CD4-positive, alpha-beta T cell treated with Interleukin-6 for 4 hours (primary cell): ENCODE measurements around the gene ANKRD31.
"Not testable (repeated sequence)": the region's sequence is repeated elsewhere in the genome, so short reads cannot be mapped to it uniquely, and the experiment has no call there.

Experiments
- DNase-seq: peaks from one replicate; pipeline ENCODE4 v3.0.0-alpha.2; 2020; ENCODE audit warnings: mixed read lengths

ANKRD31 gene

DNA sequence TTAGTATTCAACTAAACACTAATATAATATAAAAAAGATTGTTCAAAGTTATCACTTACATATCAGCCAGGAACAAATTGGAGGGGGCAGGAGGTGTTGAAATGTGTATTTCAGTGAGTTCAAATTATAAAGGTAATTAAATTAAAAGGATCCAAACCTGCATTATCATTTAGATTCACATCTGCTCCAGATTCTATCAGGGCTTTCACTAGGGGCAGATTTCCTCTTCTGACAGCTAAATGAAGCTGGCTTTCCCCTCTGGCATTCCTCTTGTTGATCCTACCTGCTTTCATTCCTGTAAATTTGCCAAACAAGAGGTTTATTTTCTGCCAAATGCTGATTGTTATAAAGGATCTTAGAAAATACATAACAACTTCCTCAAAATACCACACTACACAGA lies 98.0 kb downstream of the ANKRD31 start:
- DNase-seq: no peak

DNA sequence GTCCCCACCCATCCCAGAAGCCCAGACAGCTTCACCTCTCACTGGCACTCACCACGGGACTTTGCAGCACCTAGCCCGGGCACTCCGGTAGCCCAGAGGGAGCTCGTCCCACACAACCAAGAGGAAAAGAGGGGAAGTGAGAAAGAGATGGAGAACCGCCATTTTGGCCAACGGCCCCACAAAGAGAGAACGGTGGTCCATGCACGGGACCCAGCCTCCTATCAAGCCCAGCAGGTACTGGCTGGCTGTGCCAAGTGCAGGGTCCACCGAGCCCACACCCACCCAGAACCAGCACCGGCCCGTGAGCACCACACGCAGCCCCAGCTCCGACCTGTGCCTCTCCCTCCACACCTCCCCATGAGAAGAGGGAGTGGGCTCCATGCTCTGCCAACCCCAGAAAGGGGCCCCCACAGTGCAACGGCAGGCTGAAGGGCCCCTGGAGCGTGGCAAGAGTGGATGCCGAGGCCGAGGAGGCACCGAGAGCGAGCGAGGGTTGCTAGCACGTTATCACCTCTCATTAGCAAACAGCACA lies 105.8 kb downstream of the ANKRD31 start:
- no peak for DNase-seq

DNA sequence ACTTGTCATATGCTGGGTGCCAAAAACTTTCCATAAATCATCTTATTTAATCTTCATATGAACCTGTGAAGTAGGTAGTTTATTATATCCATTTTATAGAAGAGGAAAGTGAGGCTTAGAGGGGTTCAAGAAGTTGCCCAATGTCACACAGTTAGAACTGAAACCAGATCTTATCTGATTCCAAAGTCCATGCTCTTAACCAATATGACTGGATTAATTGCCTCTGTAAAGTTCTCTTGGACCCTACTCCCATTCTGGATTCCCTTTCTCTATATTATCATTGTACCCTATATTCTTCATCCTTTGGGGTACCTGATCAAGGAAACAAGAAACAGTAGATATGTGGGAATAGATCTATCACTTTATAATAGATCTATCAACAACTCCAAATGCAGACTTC lies 119.8 kb downstream of the ANKRD31 start:
- no peak for DNase-seq

DNA sequence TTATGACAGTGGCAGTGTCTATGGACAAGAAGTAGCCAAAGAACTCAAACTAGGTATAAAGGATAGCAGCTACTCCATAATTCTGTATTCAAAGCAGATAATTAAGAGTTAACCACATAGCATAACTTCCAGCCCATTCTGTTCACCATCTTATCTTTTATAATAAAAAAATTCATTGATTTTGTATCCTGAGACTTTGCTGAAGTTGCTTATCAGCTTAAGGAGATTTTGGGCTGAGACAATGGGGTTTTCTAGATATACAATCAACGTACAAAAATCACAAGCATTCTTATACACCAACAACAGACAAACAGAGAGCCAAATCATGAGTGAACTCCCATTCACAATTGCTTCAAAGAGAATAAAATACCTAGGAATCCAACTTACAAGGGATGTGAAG lies 122.4 kb downstream of the ANKRD31 start:
- not testable (repeated sequence) for DNase-seq

DNA sequence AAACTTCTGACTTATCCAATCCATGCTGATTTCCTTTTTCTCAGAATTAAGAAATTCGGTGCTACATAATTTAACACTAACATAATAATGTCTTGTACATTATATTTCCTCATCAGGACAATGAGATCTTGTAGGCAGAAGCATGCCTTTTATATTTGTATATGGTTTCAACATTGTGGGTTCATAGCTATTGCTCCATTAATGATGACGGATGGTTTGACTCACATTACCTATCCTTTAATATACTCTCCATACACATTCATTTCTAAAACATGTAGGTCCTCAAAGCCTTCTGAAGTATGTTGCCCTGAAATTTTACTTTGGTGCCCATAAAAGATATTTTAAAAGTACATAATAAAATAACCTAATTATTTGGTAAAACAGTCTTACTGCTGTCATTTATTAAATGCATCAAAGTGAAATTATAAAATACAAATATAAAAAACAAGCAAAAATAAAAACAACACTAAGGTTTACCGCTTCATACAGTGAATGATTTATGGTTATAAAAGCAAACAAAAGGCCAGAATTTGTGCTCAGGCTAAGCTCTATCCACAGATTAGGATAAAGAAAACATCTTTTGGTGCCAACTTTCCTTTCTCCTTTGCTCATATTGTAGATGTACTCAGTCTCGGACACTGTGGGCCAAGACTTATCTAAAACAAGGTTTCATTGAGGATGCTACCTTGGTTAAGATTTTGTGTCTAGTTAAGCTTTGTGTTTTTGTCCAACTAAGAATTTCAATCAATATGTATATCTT lies 123.1 kb downstream of the ANKRD31 start:
- DNase-seq: no peak

DNA sequence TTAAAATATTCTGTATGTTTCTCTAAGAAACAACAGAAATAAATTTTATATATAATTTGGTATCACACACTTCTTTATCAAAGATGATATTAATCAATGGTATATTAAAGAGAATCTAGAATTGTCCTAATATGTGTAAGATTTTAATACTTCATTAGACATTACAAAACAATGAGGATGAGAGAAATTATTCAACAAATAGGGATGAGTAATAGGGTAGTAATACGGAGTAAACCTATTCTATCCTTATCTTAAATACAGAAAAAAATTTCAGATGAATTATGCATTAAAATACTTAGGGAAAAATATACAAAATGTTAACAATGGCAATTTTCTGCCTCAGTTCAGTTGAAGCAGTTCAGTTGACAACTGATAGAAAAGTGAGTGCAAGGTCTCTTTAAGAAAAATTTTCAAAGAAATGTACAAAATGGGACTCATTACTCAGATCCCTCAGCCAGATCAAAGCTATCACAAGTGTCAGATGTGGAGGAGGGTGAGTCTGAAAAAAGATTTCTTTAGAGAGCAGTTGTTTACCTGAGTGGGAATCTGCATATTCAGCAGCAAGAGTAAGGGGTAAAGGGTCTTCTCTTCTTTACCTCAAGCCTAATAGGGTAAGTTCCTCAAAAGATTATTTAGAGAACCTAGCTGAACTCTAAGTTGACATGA lies 127.6 kb downstream of the ANKRD31 start:
- no peak for DNase-seq

DNA sequence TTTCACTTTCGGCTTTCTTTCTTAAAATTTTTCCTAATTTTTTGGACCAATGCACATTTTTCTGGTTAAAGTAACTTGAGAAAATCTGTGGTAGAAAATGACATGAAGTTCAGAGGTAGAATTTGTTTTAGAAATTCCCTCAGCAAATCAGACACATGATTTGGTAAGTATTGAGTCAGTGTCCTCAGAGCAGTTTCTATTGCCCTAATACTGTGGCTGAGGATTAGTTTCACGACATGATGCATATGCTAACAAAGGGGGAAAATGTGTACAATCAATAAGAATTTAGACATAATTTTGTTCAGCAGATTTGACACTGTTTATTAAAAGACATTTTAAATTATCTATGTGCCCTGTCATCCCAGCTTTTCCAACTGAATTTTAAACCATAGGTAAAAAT lies 128.2 kb downstream of the ANKRD31 start:
- no peak for DNase-seq

DNA sequence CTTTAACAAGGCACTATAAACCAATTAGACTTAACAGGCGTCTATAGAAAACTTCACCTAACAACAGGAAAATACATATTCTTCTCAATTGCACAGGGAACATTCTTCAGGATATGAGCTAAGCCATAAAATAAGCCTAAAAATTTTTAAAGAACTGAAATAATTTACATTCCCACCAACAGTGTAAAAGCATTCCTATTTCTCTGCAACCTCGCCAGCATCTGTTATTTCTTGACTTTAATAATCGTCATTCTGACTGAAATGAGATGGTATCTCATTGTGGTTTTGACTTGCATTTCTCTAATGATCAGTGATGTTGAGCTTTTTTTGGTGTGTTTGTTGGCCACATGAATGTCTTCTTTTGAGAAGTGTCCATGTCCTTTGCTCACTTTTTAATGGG lies 140.7 kb downstream of the ANKRD31 start:
- DNase-seq: not testable (repeated sequence)

DNA sequence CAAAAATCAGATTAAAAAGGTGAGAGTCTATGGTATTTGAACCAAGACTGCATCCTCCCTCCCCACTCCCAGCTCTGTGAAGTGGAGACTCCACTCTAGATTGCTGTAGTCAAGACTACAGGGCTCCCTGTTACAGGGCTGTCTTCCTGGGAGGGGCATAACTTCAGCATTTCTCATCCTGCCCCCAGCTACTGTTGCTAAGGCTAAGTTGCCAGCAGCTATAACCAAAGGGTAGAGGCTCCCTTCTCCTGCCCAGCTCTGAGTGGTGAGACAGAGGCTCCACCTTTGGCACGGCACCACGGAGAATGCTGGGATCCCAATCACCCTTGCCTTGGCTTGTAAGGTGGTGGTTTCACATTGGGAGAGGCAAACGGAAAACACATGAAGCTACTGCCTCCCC lies 145.1 kb downstream of the ANKRD31 start:
- DNase-seq: no peak

DNA sequence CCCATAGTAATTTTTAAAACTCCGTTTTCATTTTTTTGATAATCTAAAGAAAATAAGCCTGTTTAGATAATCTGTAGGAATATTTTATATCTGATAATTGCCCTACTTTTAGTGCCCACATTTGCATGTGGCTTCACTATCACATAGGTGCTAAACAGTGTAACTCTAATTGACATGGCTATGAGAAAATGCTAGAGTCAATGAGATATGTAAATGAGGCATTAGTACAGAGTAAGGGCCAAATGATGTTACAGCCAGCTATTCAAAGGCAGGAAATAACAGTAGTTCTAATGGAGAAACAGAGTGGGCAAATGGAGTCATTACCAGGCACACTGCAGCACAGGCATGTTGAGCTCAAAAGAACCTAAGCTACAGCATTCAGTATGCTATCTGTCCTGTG lies 147.0 kb downstream of the ANKRD31 start:
- DNase-seq: no peak

DNA sequence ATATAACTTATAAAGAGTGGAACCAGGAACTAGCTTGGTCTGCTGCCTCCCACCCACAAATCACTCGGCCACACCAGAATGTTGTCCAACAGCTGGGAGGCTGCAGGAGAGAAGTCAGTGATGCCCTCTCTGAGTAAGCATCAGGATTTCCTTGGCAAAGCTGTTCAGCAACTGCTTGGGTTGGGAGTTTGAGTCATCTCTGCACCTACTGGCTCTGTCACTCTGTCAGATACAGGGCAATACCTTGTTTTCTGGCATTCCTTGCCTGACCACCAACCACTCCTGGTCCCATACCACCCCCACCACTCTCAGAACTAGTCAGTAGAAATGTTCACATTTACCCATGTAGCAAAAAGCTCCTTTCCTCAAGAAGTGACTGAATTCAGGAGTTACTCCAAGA lies 147.5 kb downstream of the ANKRD31 start:
- DNase-seq: no peak

DNA sequence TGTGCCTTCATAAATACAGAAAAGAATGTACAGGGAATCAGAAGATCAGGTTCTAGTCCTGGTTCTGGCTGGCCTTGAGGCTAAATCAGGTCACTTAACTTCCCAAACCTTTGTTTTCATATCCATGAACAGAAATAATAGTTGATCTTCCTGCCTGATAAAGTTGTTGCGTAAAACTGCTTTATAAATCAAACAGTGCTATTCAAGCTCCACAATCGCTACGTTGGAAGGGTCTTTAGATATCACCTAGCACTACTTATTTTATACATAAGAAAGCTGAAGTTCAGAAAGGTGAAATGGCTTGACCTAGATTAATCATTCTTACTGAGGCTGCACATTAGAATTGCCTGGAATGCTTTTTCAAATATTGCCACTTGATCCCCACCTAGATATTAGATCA lies 148.0 kb downstream of the ANKRD31 start:
- DNase-seq: no peak

DNA sequence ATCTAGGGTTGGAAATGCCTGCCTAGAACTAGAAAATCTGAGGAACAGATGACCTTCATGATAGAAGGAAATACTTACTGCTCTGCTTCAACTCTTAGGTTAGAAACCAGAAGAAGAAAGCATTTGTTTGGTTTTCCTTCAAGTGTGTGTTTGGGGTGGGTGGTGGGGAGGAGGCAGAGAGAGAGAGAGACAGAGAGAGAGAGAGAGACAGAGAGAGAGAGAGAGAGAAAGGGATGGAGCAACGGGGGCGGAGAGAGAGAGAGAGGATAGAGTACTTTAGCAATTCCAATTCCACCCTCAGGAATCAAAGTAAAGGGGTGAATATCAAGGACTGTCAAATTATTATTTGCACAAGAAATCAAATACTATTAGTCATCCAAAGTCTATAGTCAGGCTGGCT lies 155.2 kb downstream of the ANKRD31 start:
- DNase-seq: no peak

DNA sequence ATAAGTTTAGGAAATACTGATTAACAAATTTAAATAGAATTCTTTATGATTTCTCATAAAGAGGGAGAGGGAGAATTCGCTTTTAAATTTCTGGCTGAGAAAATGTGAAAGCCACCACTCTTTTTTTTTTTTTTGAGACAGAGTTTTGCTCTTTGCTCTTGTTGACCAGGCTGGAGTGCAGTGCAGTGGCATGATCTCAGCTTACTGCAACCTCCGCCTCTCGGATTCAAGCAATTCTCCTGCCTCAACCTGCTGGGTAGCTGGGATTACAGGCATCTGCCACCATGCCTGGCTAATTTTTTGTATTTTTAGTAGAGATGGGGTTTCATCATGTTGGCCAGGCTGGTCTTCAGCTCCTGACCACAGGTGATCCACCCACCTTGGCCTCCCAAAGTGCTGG lies 157.3 kb downstream of the ANKRD31 start:
- not testable (repeated sequence) for DNase-seq

DNA sequence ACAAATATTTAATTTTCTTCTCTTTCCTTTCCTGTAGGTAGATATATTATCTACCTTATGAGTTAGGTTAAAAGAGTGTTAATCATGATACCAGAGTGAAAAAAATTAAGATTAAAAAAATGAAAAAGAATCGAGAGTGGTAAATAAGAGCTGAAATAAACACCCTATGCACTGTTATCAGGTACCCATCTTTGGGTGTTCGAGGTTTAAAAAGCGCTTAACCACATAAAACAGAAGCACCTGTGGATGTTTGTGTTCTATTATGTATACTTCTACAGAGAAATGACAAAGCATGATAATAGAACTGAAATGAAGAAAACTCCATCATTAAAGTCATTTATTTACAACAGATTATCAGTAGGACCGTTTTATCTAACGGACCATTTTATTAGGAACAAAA lies 158.7 kb downstream of the ANKRD31 start:
- DNase-seq: no peak

DNA sequence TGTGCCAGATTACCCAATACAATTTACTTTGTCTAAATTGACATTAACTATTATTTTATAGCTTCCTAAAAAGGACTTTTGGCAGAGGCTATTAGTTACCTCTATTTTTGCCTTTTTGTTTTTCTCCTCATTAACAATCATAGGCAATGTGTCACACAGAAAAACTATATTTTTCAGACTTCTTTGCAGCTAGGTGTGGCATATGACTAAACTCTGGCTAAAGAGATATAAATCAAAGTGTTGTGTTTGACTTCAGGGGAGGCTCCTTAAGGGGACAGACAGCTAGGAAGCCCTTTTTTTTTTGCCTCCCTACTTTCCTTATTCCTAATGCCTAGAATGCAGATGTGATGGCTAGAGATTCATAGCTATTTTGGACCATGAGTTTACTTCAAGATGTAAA lies 164.6 kb downstream of the ANKRD31 start:
- no peak for DNase-seq

DNA sequence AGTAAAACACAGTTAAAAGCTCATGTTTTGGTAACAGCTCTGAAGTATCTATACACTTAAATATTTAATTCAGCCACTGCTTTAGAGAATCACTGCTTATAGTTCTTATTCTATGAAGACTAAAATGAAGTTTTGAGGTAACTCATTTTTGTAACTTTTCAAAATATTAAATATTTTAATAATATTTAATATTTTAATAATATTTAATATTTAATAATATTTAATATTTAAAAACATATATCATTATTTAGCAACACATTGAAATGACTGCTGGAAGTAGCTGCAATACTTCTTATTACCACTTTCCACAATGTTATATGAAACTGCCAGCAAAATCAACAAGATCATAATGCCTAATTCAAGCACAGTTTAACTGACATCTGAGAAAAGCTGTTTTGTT lies 165.6 kb downstream of the ANKRD31 start:
- no peak for DNase-seq

DNA sequence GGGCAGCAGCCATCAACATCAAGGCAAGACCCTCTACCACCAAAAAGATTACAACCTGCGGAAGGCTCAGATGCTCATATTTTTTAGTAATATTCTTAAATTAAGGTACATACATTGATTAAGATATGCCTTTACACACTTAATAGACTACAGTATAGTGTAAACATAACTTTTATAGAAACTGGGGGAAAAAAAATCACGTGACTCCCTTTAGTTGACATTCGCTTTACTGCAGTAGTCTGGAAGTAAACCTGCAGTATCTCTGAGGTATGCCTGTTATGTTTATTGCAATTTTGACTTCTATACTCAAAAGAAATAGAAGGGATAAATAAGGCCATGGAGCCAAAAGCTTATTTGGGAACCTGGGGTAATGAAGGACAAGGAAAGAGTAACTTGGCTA lies 169.2 kb downstream of the ANKRD31 start:
- no peak for DNase-seq

DNA sequence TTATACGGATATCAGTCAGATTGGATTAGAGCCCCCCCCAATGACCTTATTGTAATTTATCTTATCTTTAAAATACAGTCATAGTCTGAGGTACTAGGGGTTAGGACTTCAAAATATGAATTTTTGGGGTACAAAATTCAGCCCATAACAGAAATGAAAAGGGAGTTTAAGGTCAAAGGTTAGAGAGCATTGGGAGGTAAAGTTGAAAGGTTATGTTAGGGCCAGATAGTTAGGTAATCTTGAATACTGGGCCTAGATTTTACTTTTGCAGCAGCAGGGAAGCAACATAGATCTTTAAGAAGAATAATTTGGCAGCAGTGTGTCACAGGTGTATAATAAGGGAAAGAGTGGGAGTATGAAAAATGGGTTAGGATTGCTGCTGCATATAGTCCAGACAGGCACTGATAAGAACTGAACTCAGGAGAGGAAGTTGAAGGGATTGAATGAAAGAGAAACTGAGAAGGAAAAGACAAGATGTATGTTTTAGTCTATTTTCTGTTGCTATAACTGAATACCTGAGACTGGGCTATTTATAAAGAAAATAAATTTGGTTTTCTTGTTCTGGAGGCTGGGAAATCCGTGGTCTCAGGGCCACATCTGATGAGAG lies 173.7 kb downstream of the ANKRD31 start:
- no peak for DNase-seq

DNA sequence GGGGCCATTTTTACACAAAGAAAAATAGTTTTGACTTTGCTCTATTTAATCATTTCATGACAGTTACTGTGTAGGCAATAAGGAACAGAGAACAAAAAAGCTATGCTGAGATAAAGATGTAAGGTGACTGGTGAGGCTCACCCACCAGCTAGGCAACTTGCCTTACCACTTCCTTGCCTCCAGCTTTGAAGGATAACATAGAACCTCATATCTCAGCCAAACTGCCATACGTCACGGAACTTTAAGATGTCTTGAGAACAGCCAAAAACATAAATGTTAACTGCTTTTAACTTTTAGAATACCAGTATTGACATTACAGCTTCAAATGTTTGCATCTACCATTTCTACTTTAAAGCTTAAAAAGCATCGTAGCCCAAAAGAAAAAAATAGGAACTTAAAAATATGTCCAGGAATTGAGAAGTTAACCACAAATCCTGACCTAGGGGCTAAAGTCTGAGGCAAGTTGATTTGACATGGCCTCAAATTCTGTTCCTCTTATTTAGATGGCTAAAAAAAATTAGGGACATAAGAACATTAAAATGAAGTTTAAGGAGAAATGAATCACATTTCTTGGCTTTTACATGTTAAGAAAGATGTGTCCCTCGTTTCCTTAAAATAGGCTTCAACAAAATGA lies 176.6 kb downstream of the ANKRD31 start:
- DNase-seq: peak; percentile 67

DNA sequence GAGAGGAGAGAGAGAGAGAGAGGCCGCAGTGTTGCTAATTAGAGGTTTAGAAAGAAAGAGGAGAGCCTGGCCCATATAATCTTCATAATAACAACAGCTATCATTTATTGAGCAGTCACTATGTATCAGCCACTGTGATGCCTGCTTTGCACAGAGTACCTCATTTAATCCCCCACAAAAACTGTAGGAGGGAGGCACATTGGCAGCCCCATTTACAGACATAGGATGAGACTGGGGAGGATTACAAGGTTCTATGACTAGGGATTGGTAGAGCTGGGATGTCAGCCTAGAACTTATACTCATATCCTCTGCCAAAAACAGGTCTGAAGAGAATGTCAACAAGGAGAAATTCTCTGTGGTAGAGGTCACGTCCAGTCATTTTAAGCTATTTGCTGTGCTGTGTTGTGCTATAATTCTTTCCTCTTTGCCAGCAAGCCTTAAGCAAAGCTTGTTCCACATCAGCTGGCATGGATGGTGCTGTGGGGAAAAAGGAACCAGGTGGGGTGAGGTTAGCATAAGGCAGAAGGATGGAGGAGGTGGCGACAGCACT lies 177.6 kb downstream of the ANKRD31 start:
- DNase-seq: no peak

DNA sequence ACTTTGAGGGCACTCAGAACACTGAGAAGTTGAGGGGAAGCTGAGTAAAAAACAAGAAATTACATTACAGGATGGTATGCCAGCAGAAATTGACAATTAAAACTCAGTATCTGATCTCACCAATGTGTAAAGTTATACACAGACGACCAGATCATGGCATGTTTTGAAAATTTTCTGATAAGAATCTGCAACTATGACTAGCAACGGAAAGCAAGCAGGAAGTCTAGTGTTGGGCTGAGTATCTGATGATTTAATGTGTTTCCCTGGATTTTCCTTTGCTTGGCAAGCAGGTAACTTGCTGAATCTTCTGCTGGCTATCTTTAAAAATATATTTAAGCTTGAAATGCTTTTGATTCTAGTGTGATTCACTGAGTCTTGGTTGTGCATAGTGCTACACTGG lies 179.1 kb downstream of the ANKRD31 start:
- no peak for DNase-seq

DNA sequence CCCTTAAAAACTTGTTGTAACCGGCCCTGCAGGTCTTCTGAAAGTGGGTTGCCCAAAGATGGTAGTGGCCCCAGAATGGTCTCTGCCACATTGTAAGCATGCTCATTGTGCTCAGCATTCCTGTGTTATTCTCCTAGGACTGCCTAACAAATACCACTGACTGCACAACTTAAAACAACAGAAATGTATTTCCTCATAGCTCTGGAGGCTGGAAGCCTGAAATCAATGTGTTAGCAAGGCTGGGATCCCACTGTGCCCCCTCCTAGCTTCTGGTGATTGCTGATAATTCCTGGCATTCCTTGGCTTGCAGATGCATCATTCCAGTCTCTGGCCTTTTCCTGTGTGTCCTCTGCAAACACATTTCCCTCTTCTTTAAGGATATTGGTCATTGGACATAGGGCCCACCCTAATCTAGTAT lies 180.9 kb downstream of the ANKRD31 start:
- no peak for DNase-seq
